GM21447 (cell line): ENCODE measurements around the gene RAB3IP.
"Not testable (repeated sequence)": the region's sequence is repeated elsewhere in the genome, so short reads cannot be mapped to it uniquely, and the experiment has no call there.

Experiments
- ATAC-seq: cut with Tn5 transposase; IDR thresholded peaks from one replicate; pipeline ENCODE4 v1.9.1; 2021; ENCODE audit not compliant: unreplicated experiment

Gene RAB3IP

GRCh38 chr12:69755302-69755701 is 16.6 kb downstream of the RAB3IP start:
- ATAC-seq: no peak

GRCh38 chr12:69756088-69756755 is 17.6 kb downstream of the RAB3IP start:
- ATAC-seq: no peak

GRCh38 chr12:69758105-69758504 is 19.4 kb downstream of the RAB3IP start:
- ATAC-seq: no peak

DNA sequence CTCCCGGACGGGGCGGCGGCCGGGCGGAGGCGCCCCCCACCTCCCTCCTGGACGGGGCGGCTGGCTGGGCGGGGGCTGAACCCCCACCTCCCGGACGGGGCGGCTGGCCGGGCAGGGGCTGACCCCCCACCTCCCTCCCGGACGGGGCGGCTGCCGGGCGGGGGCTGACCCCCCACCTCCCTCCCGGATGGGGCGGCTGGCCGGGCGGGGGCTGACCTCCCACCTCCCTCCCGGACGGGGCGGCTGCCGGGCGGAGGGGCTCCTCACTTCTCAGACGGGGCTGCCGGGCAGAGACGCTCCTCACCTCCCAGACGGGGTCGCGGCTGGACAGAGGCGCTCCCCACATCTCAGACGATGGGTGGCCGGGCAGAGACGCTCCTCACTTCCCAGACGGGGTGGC is 20.9 kb downstream of the RAB3IP start:
- not testable (repeated sequence) for ATAC-seq

DNA sequence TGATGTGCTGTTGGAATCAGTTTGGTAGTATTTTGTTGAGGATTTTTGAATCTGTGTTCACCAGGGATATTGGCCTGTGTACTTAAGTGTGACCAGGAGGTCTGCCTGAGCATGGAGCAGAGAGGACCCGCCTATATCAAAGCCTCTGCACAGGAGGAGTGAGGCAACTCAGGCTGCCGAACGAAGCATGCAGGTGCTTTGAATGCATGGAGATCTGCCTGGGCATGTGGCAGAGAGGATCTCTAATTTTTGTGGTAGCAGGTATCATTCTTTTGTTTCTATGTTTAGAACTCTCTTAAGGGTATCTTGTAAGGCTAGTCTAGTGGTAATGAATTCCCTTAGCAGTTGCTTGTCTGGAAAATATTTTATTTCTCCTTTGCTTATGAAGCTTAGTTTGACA is 26.9 kb downstream of the RAB3IP start:
- no peak for ATAC-seq

- no peak for ATAC-seq
Observed at GRCh38 chr12:69766260-69766659, 27.6 kb downstream of the RAB3IP start.

- no peak for ATAC-seq
Observed at GRCh38 chr12:69779928-69780327, 41.3 kb downstream of the RAB3IP start.

DNA sequence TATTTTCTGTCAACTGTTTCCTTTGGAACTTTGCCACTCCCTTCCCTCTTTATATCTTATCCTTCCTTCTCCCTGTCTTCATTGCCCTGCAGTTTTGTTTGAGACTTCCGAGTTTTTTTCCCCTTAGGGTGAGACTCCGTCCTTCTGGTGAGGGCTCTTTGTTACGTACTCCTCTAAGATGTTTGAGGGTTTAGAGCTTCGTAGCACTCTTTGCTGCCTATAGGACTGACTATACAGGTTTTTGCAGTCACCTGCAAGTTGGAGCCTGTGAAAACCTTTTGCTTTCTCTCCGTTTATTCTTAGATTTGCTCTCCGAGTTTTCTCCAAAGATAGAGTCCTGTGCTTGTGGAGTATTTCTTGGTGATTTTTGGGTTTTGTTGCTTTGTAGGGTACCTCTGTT is 44.7 kb downstream of the RAB3IP start:
- no peak for ATAC-seq

DNA sequence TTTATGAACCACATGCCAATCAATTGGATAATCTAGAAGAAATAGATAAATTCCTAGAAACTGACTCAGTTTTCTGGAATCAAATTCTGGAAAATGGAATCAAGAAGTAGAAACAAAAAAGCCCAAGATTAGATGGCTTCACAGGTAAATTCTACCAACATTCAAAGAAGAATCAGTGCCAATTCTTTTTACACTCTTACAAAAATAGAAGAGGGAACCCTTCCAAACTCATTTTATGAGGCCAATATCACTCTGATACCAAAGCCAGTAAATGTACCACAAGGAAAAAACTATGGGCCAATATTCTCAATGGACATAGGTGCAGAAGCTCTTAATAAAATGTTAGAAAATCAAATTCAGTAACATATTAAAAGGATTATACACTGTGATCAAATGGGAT is 50.7 kb downstream of the RAB3IP start:
- ATAC-seq: no peak

GRCh38 chr12:69792533-69792932 is 53.9 kb downstream of the RAB3IP start:
- ATAC-seq: no peak

DNA sequence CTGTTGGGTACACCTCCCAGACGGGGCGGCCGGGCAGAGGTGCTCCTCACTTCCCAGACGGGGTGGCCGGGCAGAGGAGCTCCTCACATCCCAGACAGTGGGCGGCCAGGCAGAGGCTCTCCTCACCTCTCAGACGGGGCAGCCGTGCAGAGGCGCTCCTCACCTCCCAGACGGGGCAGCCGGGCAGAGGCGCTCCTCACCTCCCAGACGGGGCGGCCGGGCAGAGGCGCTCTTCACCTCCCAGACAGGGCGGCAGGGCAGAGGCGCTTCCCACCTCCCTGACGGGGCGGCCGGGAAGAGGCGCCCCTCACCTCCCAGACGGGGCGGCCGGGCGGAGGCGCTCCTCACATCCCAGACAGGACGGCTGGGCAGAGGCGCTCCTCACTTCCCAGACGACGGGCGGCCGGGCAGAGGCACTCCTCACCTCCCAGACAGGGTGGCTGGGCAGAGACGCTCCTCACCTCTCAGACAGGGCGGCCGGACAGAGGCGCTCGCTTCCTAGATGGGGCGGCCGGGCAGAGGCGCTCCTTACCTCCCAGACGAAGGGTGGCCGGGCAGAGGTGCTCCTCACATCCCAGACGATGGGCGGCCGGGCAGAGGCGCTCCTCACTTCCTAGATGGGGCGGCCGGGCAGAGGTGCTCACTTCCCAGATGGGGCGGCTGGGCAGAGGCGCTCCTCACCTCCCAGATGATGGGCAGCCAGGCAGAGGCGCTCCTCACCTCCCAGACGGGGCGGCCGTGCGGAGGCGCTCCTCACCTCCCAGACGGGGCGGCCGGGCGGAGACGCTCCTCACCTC is 68.6 kb downstream of the RAB3IP start:
- not testable (repeated sequence) for ATAC-seq

DNA sequence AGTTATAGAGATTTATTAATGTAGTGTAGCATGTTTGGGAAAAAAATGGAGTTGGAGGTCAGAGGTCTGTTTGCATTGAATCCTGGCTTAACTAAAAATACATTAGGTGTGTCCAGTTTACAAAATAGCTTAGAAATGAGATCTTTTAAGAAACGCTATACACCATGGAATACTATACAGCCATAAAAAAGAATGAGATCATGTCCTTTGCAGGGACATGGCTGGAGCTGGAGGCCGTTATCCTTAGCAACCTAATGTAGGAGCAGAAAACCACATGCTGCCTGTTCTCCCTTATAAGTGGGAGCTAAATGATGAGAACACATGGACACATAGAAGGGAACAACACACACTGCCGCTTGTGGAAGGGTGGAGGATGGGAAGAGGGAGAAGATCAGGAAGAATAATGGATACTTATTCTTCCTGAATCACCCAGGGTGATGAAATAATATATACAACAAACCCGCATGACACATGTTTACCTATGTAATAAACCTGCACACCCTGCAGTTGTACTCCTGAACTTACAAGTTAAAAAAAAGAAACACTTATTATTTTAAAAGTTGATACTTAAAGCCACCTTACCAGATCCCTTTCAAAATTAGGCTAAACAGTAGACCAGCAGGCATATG is 72.3 kb downstream of the RAB3IP start:
- ATAC-seq: no peak

- ATAC-seq: no peak
Observed at GRCh38 chr12:69816082-69816481, 77.4 kb downstream of the RAB3IP start.

DNA sequence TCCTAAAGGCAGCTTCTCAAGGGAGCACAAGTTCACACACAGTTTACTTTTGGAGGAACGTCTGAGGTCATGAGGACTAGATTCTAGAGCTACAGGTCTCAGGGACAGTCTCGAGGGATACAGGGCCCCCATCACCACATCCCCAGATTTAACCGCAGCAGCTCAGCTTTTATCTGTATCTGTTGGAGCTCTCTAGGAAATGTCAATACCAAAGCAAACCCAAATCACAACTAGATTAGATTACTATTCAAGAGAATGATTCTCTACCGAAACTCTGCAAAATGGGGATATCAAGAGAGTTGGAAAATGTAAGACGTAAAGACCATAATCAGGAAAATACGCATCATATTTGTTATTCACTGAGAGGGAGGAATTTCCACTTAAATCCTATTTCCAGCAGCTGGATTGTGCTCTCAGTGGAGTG is 82.4 kb downstream of the RAB3IP start:
- ATAC-seq: no peak

DNA sequence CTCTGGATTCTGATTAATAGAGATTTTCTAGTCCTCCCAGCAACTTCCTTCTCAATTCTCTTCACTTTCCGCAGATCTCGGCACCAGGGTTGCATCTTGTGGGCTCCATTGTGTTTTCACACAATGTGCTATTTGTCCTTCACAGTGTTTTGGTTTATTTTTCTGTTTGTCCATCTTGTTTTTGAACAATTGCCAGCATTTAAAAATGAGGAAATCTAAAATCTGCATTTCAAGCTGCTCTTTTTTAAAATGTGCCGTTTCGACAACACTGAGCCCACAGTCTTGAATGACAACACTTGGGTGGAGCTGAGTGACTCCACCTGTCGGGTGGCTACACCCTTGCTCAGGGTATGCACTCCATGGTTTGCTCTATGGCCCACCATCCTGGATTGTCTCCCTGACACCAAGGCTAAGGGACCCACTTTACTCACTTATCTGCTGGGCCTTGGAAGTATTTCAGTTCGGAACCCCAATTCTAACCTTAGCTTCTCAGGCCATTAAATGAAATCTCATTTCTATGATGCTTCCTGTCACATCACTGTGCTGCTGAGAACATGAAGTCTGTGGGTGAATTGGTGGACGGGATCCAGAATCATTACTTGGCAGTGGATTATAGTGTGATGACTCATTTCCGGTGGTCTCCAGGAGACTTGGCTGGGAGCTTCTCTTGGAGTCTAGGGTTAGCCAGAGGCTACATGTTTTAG is 82.9 kb downstream of the RAB3IP start:
- no peak for ATAC-seq

GRCh38 chr12:69822201-69822860 is 83.7 kb downstream of the RAB3IP start:
- no peak for ATAC-seq

- no peak for ATAC-seq
Observed at GRCh38 chr12:69824028-69824427, 85.4 kb downstream of the RAB3IP start.

DNA sequence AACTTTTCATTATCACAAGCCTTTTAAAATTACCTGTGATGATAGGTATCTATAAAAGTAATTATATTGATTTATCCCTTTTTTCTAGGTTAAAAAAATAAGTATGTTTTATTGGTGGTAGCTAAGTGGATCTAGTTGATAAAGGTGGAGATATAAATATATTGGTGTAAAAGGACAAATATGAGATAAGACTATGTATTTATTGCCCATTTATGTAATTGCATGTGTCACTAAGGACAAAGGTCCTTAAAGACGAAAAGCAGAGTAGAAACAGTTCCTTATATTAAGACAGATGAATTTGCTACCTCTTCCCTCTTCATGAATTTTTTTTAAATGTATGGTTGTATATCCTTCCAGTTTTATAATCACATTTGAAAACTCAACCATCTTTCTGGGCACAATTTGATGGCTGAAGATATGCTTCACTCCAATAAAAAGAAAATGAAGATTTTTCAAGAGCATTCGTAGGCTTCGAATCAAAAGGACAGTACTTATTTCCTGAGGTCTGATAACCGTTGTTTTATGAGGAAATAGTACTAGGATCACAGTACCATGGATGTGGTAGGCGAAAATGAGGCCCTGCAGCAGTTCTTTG is 86.4 kb downstream of the RAB3IP start, which contains the start of gene MYRFL:
Gene MYRFL, plus strand, starts transcription at position 262 of the 595 bp plus-strand sequence. Its CDS starts 291 bp downstream, at position 553.
- ATAC-seq: no peak

GRCh38 chr12:69828897-69829296 is 90.2 kb downstream of the RAB3IP start:
- ATAC-seq: no peak

GRCh38 chr12:69833696-69834095 is 95.0 kb downstream of the RAB3IP start:
- no peak for ATAC-seq
